ENCODE results near the gene IMMP2L.

DNA sequence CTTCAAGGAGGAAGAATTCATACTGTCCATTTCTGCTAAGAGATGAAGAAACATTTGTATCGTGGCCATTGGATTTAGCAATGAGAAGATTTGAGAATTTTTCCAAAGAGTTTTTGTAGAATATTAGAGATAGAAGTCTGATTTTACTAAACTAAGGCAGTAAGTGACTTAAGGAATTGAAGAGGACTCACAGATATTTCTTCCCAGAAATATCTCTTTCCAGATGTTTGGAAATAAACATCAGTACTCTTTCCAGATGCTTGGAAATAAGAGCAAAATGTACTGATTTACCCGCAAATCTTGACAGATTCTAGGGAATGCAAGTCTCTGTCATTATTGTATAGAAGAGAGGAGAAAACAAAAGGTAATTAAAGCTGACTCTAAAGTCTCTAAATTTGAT lies 91.3 kb downstream of the IMMP2L start:
- TF ChIP-seq SIRT6 (IDR thresholded peaks at IDR 0.05; ENCODE audit: low read length) (no peak), RXRA (IDR thresholded peaks at IDR 0.05; ENCODE audit: insufficient read depth, low read depth, low read length) (no peak), JUN (IDR thresholded peaks at IDR 0.05; ENCODE audit: low read depth, low read length) (no peak), BACH1 (IDR thresholded peaks at IDR 0.05; ENCODE audit: low read length) (no peak), TAF7 (optimal IDR thresholded peaks at IDR 0.05; ENCODE audit: borderline replicate concordance, low read depth, low read length) (no peak), POLR2A (IDR thresholded peaks at IDR 0.05; ENCODE audit: control extremely low read depth in 1 of 2, low read depth in 2 of 2, low read length in 2 of 2) (no peak), CTCF (IDR thresholded peaks at IDR 0.05; ENCODE audit: control extremely low read depth in 1 of 3, insufficient read depth in 1 of 3, low read depth in 1 of 3, low read length in 3 of 3) (no peak), SRF (IDR thresholded peaks at IDR 0.05; ENCODE audit: low read depth, low read length) (no peak)
- TF ChIP-seq, protein P1, sequence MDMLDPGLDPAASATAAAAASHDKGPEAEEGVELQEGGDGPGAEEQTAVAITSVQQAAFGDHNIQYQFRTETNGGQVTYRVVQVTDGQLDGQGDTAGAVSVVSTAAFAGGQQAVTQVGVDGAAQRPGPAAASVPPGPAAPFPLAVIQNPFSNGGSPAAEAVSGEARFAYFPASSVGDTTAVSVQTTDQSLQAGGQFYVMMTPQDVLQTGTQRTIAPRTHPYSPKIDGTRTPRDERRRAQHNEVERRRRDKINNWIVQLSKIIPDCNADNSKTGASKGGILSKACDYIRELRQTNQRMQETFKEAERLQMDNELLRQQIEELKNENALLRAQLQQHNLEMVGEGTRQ (IDR thresholded peaks at IDR 0.05; ENCODE audit: low read length), result no peak
- TF ChIP-seq, protein P2, sequence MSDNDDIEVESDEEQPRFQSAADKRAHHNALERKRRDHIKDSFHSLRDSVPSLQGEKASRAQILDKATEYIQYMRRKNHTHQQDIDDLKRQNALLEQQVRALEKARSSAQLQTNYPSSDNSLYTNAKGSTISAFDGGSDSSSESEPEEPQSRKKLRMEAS (IDR thresholded peaks at IDR 0.05), result no peak

All from H1 (cell line).